HUES6 (cell line): ENCODE data around the gene SLC26A1.

Source experiments
- H3K27ac ChIP-seq: 2 replicates; pipeline ENCODE4 v1.7.0; 2013; ENCODE audit warnings: low read depth, mild to moderate bottlenecking, low read length, inconsistent platforms
- H3K27me3 ChIP-seq: 2 replicates; pipeline ENCODE4 v1.6.1; 2013; ENCODE audit warnings: low read length; ENCODE audit not compliant: control insufficient read depth, insufficient read depth
- H3K36me3 ChIP-seq: 2 replicates; pipeline ENCODE4 v1.6.1; 2013; ENCODE audit warnings: low read length; ENCODE audit not compliant: control insufficient read depth, insufficient read depth
- H3K4me1 ChIP-seq: 2 replicates; pipeline ENCODE4 v1.6.1; 2013; ENCODE audit warnings: low read length; ENCODE audit not compliant: control insufficient read depth, insufficient read depth
- H3K4me3 ChIP-seq: 2 replicates; pipeline ENCODE4 v1.5.1; 2013; ENCODE audit warnings: low read depth, low read length
- H3K9ac ChIP-seq: one replicate; pipeline ENCODE4 v1.6.1; 2013; ENCODE audit warnings: mild to moderate bottlenecking, low read length
- H3K9me3 ChIP-seq: 2 replicates; pipeline ENCODE4 v1.6.1; 2013; ENCODE audit warnings: low read depth, low read length; ENCODE audit not compliant: control insufficient read depth, insufficient read depth

SLC26A1 gene

GRCh38 chr4:965048-965765, 28.0 kb downstream of the SLC26A1 start:
- H3K36me3 ChIP-seq = peaks cover 15% of the 10 kb centered on the region; the same call in 1 of the 2 replicates
- no peaks in the 10 kb centered on the region for H3K9me3 ChIP-seq
- H3K4me3 ChIP-seq = no peak overlapping the region
- peaks cover 39% of the 10 kb centered on the region for H3K27me3 ChIP-seq
- H3K9ac ChIP-seq = no peak overlapping the region
- no peak overlapping the region for H3K27ac ChIP-seq
- H3K4me1 ChIP-seq = peaks cover 13% of the 10 kb centered on the region

GRCh38 chr4:964346-965025, 28.7 kb downstream of the SLC26A1 start:
- H3K4me3 ChIP-seq = no peak overlapping the region
- no peak overlapping the region for H3K9ac ChIP-seq
- peaks cover 11% of the 10 kb centered on the region for H3K4me1 ChIP-seq
- H3K36me3 ChIP-seq = peaks cover 16% of the 10 kb centered on the region; the same call in 1 of the 2 replicates
- peaks cover 36% of the 10 kb centered on the region for H3K27me3 ChIP-seq
- no peak overlapping the region for H3K27ac ChIP-seq
- no peaks in the 10 kb centered on the region for H3K9me3 ChIP-seq

GRCh38 chr4:963276-964225, 29.7 kb downstream of the SLC26A1 start:
- H3K27me3 ChIP-seq = peaks cover 28% of the 10 kb centered on the region
- no peaks in the 10 kb centered on the region for H3K9me3 ChIP-seq
- no peak overlapping the region for H3K27ac ChIP-seq
- H3K4me3 ChIP-seq = no peak overlapping the region
- H3K36me3 ChIP-seq = peaks cover 16% of the 10 kb centered on the region; the same call in 1 of the 2 replicates
- no peak overlapping the region for H3K9ac ChIP-seq
- peaks cover 4% of the 10 kb centered on the region for H3K4me1 ChIP-seq

DNA sequence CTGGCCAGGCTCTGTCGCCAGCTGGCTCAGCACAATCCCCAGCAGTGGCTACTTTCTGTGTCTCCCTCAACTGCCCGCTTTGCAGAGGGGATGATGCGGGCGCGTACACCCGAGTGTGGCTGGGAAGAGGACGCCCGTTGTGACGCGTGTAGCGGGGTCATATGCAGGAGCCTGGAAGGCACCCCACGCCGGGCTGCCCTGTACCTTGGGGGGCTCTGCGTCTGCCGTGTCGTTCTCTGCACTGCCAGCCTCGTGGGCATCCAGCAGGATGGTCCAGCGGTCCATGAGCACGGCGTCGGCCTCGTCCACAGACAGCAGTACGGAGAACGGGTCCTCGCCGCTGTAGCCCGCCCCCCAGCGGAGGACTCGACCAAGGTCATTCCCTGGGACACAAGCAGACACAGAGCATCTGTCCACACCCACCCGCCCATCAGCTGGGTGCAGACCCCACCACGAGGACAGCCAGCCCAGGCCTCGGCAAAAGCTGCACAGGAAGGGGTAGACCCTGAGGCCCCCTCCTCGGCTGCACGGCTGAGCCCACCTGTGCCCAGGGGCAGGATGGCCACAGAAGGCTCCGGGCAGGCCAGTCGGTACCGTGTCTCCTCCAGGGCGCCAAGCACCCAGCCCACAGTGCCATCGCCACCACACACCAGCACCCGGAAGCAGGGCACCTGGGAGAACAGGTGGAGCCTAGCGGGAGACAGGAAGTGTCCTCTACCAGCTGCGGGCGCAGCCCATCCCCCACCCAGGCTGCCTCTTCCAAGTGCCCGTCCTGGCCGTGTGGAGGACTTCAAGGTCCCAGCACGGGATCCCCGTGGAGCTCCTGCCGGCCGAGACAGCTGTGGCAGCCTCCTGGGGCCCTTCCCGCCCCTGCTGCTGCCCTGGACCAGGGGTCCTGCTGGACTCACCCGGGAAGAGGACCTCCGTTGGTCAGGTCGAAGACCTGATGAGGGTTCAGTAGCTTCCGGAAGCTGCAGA, 30.7 kb downstream of the SLC26A1 start:
- no peaks in the 10 kb centered on the region for H3K4me1 ChIP-seq
- H3K9me3 ChIP-seq = no peaks in the 10 kb centered on the region
- no peak overlapping the region for H3K9ac ChIP-seq
- no peak overlapping the region for H3K4me3 ChIP-seq
- H3K27me3 ChIP-seq = peaks cover 19% of the 10 kb centered on the region
- H3K36me3 ChIP-seq = peaks cover 16% of the 10 kb centered on the region; the same call in 1 of the 2 replicates
- no peak overlapping the region for H3K27ac ChIP-seq

DNA sequence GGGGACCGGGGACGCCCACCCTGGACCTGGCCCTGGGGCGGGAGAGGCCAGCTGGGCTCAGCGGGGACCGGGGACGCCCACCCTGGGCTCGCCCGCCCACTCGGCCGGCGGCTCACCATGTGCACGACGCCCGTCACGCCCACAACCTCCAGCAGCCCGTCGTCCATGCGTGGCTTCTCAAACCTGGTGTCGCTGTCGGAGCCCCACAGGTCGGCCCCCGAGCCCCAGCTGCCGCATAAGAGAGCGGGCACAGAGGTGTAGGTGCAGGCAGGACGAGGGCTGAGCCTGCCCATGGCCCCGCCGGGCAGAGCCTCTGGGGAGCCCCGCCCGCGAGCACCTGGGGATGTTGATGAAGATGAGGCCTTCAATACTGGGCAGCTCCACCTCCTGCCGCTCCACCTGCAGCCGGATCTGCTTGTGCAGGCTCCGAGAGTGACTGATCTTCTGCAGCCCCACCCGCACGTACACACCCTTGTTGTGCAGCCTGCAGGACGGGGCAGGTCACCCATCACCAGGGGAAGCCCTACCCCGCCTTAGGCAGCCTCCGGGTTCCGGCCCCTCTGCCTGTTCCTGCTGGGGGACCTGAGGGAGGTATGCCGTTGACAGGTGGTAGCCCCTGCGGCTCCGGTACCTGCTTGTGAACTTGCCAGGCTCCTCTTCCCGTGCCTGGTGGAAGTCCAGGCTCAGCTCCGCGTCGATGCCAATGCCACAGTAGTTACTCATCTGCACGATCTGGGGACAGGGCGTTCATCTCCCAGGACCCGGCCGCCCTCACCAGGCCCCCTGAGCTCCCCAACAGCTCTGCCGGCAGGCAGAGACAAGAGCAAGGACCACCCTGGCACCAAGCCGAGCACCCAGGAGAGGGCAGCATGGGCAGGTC, 31.6 kb downstream of the SLC26A1 start:
- H3K36me3 ChIP-seq = peaks cover 16% of the 10 kb centered on the region; the same call in 1 of the 2 replicates
- H3K9me3 ChIP-seq = no peaks in the 10 kb centered on the region
- H3K27me3 ChIP-seq = peaks cover 9% of the 10 kb centered on the region; the same call in 1 of the 2 replicates
- H3K4me1 ChIP-seq = no peaks in the 10 kb centered on the region
- no peak overlapping the region for H3K27ac ChIP-seq
- no peak overlapping the region for H3K4me3 ChIP-seq
- no peak overlapping the region for H3K9ac ChIP-seq

- Histone ChIP-seq H3K27ac (no peak overlapping the region), H3K36me3 (peaks cover 14% of the 10 kb centered on the region; the same call in 1 of the 2 replicates)
Observed at GRCh38 chr4:960636-961350, 32.4 kb downstream of the SLC26A1 start.

DNA sequence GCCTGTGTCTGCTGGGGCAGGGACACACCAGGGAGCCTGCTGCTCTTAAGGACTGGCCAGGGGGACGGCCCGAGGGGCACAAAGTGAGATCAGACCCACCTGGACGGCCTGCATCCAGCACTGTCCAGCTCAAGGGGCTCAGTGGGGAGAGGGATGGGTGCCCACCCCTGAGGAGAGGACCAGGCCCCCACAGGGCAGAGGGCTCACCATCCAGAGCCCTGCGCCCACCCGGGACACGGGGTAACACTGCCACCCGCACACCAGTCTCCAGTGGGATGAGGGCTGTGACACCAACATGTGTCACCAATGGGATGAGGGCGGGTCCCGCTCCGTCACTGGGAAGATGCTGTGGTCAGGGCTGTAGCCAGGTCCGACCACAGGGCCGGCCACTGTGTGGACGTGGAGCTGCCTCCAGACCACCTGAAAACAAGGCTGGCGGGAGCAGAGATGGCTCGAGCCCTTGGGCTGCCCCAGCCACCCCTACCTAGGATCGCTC, 33.0 kb downstream of the SLC26A1 start:
- Histone ChIP-seq H3K9ac (no peak overlapping the region), H3K36me3 (peaks cover 10% of the 10 kb centered on the region; the same call in 1 of the 2 replicates), H3K4me3 (no peak overlapping the region), H3K9me3 (no peaks in the 10 kb centered on the region), H3K27me3 (no peaks in the 10 kb centered on the region), H3K4me1 (no peaks in the 10 kb centered on the region), H3K27ac (no peak overlapping the region)

More at GRCh38 chr4:960636-961350, 32.4 kb downstream of the SLC26A1 start:
- Histone ChIP-seq H3K9me3 (no peaks in the 10 kb centered on the region), H3K4me1 (no peaks in the 10 kb centered on the region), H3K27me3 (peaks cover 2% of the 10 kb centered on the region; the same call in 1 of the 2 replicates), H3K4me3 (no peak overlapping the region), H3K9ac (no peak overlapping the region)

GRCh38 chr4:959338-960139, 33.7 kb downstream of the SLC26A1 start:
- no peak overlapping the region for H3K27ac ChIP-seq
- H3K36me3 ChIP-seq = peaks cover 10% of the 10 kb centered on the region; the same call in 1 of the 2 replicates
- no peaks in the 10 kb centered on the region for H3K27me3 ChIP-seq

More at GRCh38 chr4:959338-960139, 33.7 kb downstream of the SLC26A1 start:
- no peaks in the 10 kb centered on the region for H3K4me1 ChIP-seq
- H3K9ac ChIP-seq = no peak overlapping the region
- no peaks in the 10 kb centered on the region for H3K9me3 ChIP-seq
- no peak overlapping the region for H3K4me3 ChIP-seq
